Activated B cell treated with CpG ODN at 0.5 μM for 24 hours (primary cell): ENCODE results near the gene CCDC12. TPM values are rescaled to one million over a fixed set of nuclear protein-coding genes. Genes with fewer than 3 reads are reported as not detected.

Experiments
- ATAC-seq: fragments of 200-7000 bp; cut with Tn5 transposase; one replicate; pipeline ENCODE4 v1.10.0; 2021; ENCODE audit warnings: low read depth, mild to moderate bottlenecking, moderate library complexity
- CTCF ChIA-PET: fragments of 350-600 bp; sonication (Branson Sonifier 250); formaldehyde crosslinking; loops from one replicate; lab custom pipeline; 2021; ENCODE audit warnings: antibody characterized with exemption; lab: Charles Lee
- POLR2A ChIA-PET: fragments of 350-600 bp; sonication (Branson Sonifier 250); formaldehyde crosslinking; loops from one replicate; lab custom pipeline; 2021; ENCODE audit warnings: antibody characterized with exemption; lab: Charles Lee
- DNase-seq: peaks from one replicate; pipeline ENCODE4 v3.0.0; 2022
- H3K27ac Mint-ChIP-seq: one replicate; pipeline ENCODE4 v1.8.0; 2020; ENCODE audit warnings: mixed read lengths
- H3K27me3 Mint-ChIP-seq: one replicate; pipeline ENCODE4 v1.8.0; 2021; ENCODE audit warnings: mixed read lengths
- H3K36me3 Mint-ChIP-seq: one replicate; pipeline ENCODE4 v1.8.0; 2021; ENCODE audit warnings: low read depth, mixed read lengths
- H3K4me1 Mint-ChIP-seq: one replicate; pipeline ENCODE4 v1.8.0; 2021; ENCODE audit warnings: mixed read lengths
- H3K4me3 Mint-ChIP-seq: one replicate; pipeline ENCODE4 v1.8.0; 2020; ENCODE audit warnings: mild to moderate bottlenecking, mixed read lengths
- H3K9me3 Mint-ChIP-seq: one replicate; pipeline ENCODE4 v1.8.0; 2020; ENCODE audit warnings: mixed read lengths
- CTCF ChIP-seq: fragments of 200-600 bp; IDR thresholded peaks from one replicate; pipeline ENCODE4 v1.8.0; 2022; ENCODE audit warnings: antibody characterized with exemption, mild to moderate bottlenecking
- intact Hi-C: fragments of 100-400 bp; cut with micrococcal nuclease; formaldehyde crosslinking; loops from one replicate; pipeline ENCODE4 v1.15.1; 2024
- total RNA-seq: library from RNA; stranded (reverse); gene quantifications from 2 replicates; pipeline ENCODE4 v1.2.3, GENCODE V29; 2022

CCDC12 gene
- total RNA-seq, 1 donor from 2014 or later = 98.4 TPM

GRCh38 chr3:46957092-46957820 lies 19.3 kb downstream of the CCDC12 start:
- peaks cover 94% of the 10 kb centered on the region for H3K4me1 Mint-ChIP-seq

DNA sequence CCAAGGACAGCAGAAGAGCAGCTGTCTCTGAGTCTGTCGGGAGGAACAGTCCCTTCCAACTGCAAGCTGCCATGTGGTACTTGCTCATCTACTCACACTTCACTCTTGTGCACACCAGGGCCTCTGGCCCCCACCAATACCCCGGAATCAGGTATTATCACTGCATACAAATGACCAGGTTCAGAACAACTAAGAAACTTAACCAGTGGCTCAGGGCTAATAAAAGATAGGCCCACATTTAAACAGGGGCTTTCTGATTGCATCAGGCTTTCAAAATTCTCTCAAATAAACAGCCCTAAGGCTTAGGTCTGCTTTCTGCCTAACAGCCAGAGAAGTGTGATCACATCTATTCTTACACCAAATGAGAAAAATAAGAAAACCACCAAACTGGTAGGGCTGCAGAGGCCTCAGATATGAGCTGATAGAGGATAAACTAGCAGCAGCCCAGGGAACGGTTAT lies 20.7 kb downstream of the CCDC12 start:
- Mint-ChIP-seq H3K4me3 (peak overlapping the region; percentile 33), H3K36me3 (peaks cover 27% of the 10 kb centered on the region), H3K27ac (peak overlapping the region; percentile 79), H3K27me3 (no peaks in the 10 kb centered on the region), H3K9me3 (no peaks in the 10 kb centered on the region), H3K4me1 (peaks cover 92% of the 10 kb centered on the region)
- ChIA-PET POLR2A (interaction anchor here (0.7 to 1.5 kb wide), 5 partner anchors 9 to 20 kb away, joined by 3 to 8 read pairs (median 4); partner anchors contain the start of gene CCDC12), CTCF (no interaction called here)
- intact Hi-C loops = no loop called here
- no peak for DNase-seq
- no peak for TF ChIP-seq CTCF
- no peak for ATAC-seq

More at GRCh38 chr3:46957092-46957820, 19.3 kb downstream of the CCDC12 start:
- H3K9me3 Mint-ChIP-seq = no peaks in the 10 kb centered on the region
- TF ChIP-seq CTCF = no peak
- H3K36me3 Mint-ChIP-seq = peaks cover 33% of the 10 kb centered on the region
- H3K27me3 Mint-ChIP-seq = no peaks in the 10 kb centered on the region
- ChIA-PET CTCF (no interaction called here), POLR2A (interaction anchor here (0.6 to 2.1 kb wide), 4 partner anchors 8 to 392 kb away, joined by 4 to 10 read pairs (median 8); no protein-coding TSS in a partner anchor)
- no peak overlapping the region for H3K4me3 Mint-ChIP-seq
- intact Hi-C loops = no loop called here
- DNase-seq = no peak
- no peak overlapping the region for H3K27ac Mint-ChIP-seq
- ATAC-seq = no peak

GRCh38 chr3:46955157-46955556 lies 21.4 kb downstream of the CCDC12 start:
- TF ChIP-seq CTCF = no peak
- H3K4me1 Mint-ChIP-seq = peaks cover 90% of the 10 kb centered on the region
- no peaks in the 10 kb centered on the region for H3K9me3 Mint-ChIP-seq
- H3K27ac Mint-ChIP-seq = peak overlapping the region; percentile 79
- intact Hi-C loops = no loop called here
- ChIA-PET POLR2A (interaction anchor here (0.9 kb wide), 1 partner anchor 13 kb away, joined by 3 read pairs; no protein-coding TSS in a partner anchor), CTCF (no interaction called here)
- DNase-seq (no peak), ATAC-seq (no peak)
- H3K27me3 Mint-ChIP-seq = no peaks in the 10 kb centered on the region
- H3K36me3 Mint-ChIP-seq = peaks cover 24% of the 10 kb centered on the region
- no peak overlapping the region for H3K4me3 Mint-ChIP-seq

DNA sequence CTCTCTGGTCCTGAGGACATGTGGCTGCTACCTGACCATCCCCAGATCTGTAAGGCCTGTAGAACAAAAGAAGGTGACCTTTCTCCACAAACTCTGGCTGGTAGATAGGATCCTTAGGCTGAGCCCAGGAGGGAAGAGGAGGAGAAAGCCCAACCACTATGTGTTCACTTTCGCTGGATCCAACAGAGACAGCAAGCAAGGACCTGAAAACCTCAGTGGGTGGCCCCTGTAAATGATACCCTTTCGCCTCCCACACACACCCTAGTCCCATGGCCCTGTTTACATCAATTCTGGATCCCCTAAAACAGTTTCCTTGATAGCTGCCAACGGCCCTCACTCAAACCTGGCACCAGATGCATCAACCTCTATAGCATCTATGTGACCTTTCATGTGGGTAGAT lies 22.4 kb downstream of the CCDC12 start:
- Mint-ChIP-seq H3K4me1 (peaks cover 88% of the 10 kb centered on the region), H3K27me3 (no peaks in the 10 kb centered on the region)
- CTCF ChIA-PET = interaction anchor here (1.2 to 1.5 kb wide), 2 partner anchors 31 to 44 kb away, joined by 3 to 6 read pairs; no protein-coding TSS in a partner anchor

More for the DNA sequence above, 22.4 kb downstream of the CCDC12 start:
- no peak for TF ChIP-seq CTCF
- H3K9me3 Mint-ChIP-seq = no peaks in the 10 kb centered on the region
- no peak for DNase-seq
- no peak for ATAC-seq
- peak overlapping the region; percentile 78 for H3K27ac Mint-ChIP-seq
- H3K36me3 Mint-ChIP-seq = peaks cover 19% of the 10 kb centered on the region
- POLR2A ChIA-PET = interaction anchor here (0.7 to 3.2 kb wide), 4 partner anchors 10 to 28 kb away, joined by 3 to 40 read pairs (median 6); partner anchors contain the start of genes CCDC12 and NBEAL2
- intact Hi-C loops = no loop called here
- peak overlapping the region; percentile 64 for H3K4me3 Mint-ChIP-seq
